ENCODE data around the gene PER1.
"Not testable (repeated sequence)": the region's sequence is repeated elsewhere in the genome, so short reads cannot be mapped to it uniquely, and the experiment has no call there.

PER1 gene

GRCh38 chr17:8176197-8176940, 24.2 kb upstream of the PER1 start, which contains the start of gene TMEM107:
TSS of gene TMEM107 (minus strand) at chr17:8176380. CDS start at chr17:8176286, 94 bp downstream.
- Mint-ChIP-seq H3K27ac (peak within 1 kb of the TSS; percentile 80), H3K9me3 (no peaks in the 10 kb centered on the region), H3K36me3 (no peaks in the 10 kb centered on the region), H3K4me3 (peak within 1 kb of the TSS; percentile 92), H3K4me1 (peaks cover 37% of the 10 kb centered on the region), H3K27me3 (no peaks in the 10 kb centered on the region)
- DNase-seq (ENCODE audit: low spot score in 2 of 2) (peak; percentile 79 to 81), ATAC-seq (ENCODE audit: low read depth) (peak; percentile 48)

DNA sequence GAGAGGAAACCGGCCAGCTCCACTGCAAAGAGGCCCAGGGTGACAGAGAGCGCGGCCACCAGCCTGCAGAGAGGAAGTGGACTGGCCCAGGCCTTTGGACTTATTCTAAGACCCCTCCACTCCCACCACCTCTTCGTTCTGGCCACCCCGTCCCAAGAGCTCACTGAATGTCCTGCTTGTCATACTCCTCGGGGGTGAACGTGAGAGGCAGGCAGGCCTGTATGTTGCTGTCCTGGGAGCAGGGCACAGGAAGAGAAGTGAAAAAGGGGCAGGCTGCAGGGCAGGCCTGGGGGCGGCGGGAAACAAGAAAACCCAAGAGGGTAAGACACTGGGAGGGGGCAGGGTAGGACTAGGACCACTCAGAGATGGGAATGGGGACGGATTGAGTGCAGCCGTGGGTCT, 23.6 kb upstream of the PER1 start:
- DNase-seq (ENCODE audit: low spot score in 2 of 2) = no peak
- ATAC-seq (ENCODE audit: low read depth) = no peak
- Mint-ChIP-seq H3K9me3 (no peaks in the 10 kb centered on the region), H3K36me3 (no peaks in the 10 kb centered on the region), H3K27ac (peak overlapping the region; percentile 80), H3K4me1 (peaks cover 34% of the 10 kb centered on the region), H3K27me3 (no peaks in the 10 kb centered on the region), H3K4me3 (peak overlapping the region; percentile 92)

GRCh38 chr17:8173871-8174322, 21.7 kb upstream of the PER1 start:
- no peaks in the 10 kb centered on the region for H3K36me3 Mint-ChIP-seq
- no peaks in the 10 kb centered on the region for H3K27me3 Mint-ChIP-seq
- peak overlapping the region; percentile 92 for H3K4me3 Mint-ChIP-seq
- H3K27ac Mint-ChIP-seq = peak overlapping the region; percentile 100
- H3K4me1 Mint-ChIP-seq = peaks cover 33% of the 10 kb centered on the region
- DNase-seq (ENCODE audit: low spot score in 2 of 2) (no peak), ATAC-seq (ENCODE audit: low read depth) (no peak)
- H3K9me3 Mint-ChIP-seq = no peaks in the 10 kb centered on the region

DNA sequence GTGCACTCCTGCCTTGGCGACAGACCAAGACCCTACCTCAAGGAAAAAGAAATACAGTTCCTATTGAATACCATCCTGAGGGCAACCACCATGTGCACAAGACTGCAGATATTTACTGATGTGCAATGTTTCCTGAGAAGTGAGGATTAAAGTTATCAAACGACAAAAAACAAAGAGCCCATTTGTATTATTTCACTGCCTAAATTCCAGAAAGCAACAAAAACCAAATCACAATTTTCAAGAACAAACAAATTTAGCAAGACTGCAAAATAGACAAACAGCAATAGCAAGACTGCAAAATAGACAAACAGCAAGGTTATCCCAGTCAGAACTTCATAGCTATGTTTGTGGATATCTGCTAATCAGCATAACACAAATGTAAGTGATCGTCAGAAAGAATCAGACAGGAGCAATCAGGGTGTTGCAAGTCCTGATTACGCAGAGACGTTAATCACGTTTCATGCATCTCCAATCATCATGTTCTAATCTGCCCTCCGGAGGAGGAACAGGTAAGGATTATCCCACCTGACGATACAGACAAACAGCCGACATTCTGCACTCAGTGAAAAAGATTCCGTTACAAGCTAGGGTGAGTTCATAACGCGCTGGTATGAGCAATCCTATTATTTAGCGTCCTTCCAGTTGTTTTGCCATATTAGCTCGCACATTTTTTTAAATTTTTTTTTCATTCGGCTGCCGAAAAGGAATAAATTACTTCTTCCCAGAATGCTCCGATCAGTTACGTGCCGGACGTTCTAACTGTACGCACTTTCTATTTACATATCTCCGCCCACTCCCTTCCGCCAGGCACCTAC, 21.1 kb upstream of the PER1 start:
- Mint-ChIP-seq H3K9me3 (no peaks in the 10 kb centered on the region), H3K27me3 (no peaks in the 10 kb centered on the region), H3K36me3 (no peaks in the 10 kb centered on the region), H3K4me1 (peaks cover 33% of the 10 kb centered on the region), H3K27ac (peak overlapping the region; percentile 100), H3K4me3 (peak overlapping the region; percentile 92)
- DNase-seq (ENCODE audit: low spot score in 2 of 2) (peak; percentile 77 to 89), ATAC-seq (ENCODE audit: low read depth) (peak; percentile 82)

DNA sequence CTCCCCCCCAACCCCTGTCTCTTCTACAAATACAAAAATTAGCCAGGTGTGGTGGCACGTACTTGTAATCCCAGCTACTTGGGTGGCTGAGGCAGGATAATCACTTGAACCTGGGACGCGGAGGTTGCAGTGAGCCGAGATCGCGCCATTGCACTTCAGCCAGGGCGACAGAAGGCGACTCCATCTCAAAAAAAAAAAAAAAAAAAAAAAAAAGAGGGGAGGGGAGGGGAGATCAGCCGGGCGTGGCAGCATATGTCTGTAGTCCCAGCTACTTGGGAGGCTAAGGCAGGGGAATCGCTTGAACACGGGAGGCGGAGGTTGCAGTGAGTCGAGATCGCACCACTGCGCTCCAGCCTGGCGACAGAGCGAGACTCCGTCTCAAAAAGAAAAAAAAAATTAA, 18.0 kb upstream of the PER1 start:
- not testable (repeated sequence) for H3K36me3 Mint-ChIP-seq; DNase-seq (ENCODE audit: low spot score in 2 of 2); H3K4me3 Mint-ChIP-seq; H3K27ac Mint-ChIP-seq; ATAC-seq (ENCODE audit: low read depth); H3K27me3 Mint-ChIP-seq; H3K9me3 Mint-ChIP-seq
- peaks cover 21% of the 10 kb centered on the region for H3K4me1 Mint-ChIP-seq

DNA sequence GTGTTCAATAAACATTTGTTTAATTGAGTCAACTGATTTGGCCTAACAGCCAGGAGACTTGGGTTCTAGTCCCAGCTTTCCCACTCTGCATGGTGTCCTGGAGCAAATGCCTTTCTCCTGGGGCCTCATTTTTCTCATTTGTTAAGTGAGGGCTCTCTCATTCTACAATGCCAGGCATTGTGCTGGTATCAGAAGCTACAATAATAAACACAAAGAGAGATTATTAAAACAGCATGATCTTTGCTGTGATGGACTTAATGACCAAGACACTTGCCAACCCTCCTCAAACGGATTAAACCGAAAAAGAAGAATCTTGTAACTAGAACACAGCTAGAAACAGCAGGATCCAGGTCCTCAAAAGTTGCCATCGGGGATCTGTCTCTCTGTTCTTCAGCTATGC, 15.3 kb upstream of the PER1 start:
- H3K27ac Mint-ChIP-seq = no peak overlapping the region
- ATAC-seq (ENCODE audit: low read depth) (no peak), DNase-seq (ENCODE audit: low spot score in 2 of 2) (no peak)
- H3K4me3 Mint-ChIP-seq = no peak overlapping the region
- H3K36me3 Mint-ChIP-seq = no peaks in the 10 kb centered on the region
- H3K9me3 Mint-ChIP-seq = no peaks in the 10 kb centered on the region
- no peaks in the 10 kb centered on the region for H3K27me3 Mint-ChIP-seq
- H3K4me1 Mint-ChIP-seq = peaks cover 12% of the 10 kb centered on the region

GRCh38 chr17:8166731-8167130, 14.5 kb upstream of the PER1 start:
- H3K27ac Mint-ChIP-seq = no peak overlapping the region
- peaks cover 12% of the 10 kb centered on the region for H3K4me1 Mint-ChIP-seq
- no peaks in the 10 kb centered on the region for H3K9me3 Mint-ChIP-seq
- H3K4me3 Mint-ChIP-seq = no peak overlapping the region
- no peaks in the 10 kb centered on the region for H3K36me3 Mint-ChIP-seq
- no peaks in the 10 kb centered on the region for H3K27me3 Mint-ChIP-seq
- ATAC-seq (ENCODE audit: low read depth) = no peak
- DNase-seq (ENCODE audit: low spot score in 2 of 2) = no peak

- no peak for DNase-seq (ENCODE audit: low spot score in 2 of 2)
- no peak for ATAC-seq (ENCODE audit: low read depth)
- no peak overlapping the region for H3K4me3 Mint-ChIP-seq
- H3K27ac Mint-ChIP-seq = no peak overlapping the region
- peaks cover 10% of the 10 kb centered on the region for H3K36me3 Mint-ChIP-seq
- H3K9me3 Mint-ChIP-seq = no peaks in the 10 kb centered on the region
- peaks cover 31% of the 10 kb centered on the region for H3K4me1 Mint-ChIP-seq
- H3K27me3 Mint-ChIP-seq = no peaks in the 10 kb centered on the region
Measured at GRCh38 chr17:8164815-8165131, 12.6 kb upstream of the PER1 start.

DNA sequence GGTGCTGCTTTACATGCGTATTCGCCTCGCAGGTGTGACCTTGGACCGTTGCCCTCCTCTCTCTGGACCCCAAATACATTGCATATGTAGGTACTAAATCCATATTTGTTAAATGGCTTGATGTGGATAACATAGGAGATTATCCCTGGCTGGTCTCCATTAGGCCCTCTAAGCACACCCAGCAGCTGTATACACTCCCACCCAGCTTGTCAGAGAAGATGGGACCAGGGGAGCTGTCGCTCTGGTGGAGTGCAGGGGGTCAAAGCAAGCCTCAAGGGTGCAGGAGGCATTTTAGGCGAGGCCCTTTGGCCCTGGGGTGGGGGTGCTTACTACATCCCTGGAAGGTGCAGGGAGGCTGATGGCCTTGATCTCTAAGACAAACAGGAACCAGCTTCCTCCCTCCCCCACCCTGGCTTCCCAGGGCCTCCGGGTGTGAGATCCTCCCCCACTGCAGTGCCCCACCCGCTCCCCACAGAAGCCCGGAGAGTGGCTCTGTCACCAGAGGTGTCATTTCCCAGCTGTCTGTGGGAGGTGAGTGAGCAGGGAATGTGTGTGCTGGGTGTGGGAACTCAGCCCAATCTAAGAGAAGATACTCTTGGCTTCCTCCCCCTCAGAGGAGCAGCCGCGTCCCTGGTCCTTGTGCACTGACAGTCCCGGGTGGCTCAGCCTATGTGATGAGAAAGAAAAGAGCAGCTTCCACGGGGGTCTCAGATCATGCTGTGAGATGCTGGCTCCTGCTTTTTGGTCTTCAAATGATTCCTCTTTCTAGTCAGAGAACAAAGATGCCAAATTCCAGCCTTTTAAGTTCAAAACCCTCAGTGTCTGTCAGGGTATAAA, 12.0 kb upstream of the PER1 start:
- Mint-ChIP-seq H3K36me3 (peaks cover 10% of the 10 kb centered on the region), H3K4me1 (peaks cover 33% of the 10 kb centered on the region), H3K27ac (peak overlapping the region; percentile 98), H3K9me3 (no peaks in the 10 kb centered on the region), H3K4me3 (peak overlapping the region; percentile 98), H3K27me3 (no peaks in the 10 kb centered on the region)
- DNase-seq (ENCODE audit: low spot score in 2 of 2) (peak in 1 of 2 donors; percentile 22), ATAC-seq (ENCODE audit: low read depth) (no peak)

DNA sequence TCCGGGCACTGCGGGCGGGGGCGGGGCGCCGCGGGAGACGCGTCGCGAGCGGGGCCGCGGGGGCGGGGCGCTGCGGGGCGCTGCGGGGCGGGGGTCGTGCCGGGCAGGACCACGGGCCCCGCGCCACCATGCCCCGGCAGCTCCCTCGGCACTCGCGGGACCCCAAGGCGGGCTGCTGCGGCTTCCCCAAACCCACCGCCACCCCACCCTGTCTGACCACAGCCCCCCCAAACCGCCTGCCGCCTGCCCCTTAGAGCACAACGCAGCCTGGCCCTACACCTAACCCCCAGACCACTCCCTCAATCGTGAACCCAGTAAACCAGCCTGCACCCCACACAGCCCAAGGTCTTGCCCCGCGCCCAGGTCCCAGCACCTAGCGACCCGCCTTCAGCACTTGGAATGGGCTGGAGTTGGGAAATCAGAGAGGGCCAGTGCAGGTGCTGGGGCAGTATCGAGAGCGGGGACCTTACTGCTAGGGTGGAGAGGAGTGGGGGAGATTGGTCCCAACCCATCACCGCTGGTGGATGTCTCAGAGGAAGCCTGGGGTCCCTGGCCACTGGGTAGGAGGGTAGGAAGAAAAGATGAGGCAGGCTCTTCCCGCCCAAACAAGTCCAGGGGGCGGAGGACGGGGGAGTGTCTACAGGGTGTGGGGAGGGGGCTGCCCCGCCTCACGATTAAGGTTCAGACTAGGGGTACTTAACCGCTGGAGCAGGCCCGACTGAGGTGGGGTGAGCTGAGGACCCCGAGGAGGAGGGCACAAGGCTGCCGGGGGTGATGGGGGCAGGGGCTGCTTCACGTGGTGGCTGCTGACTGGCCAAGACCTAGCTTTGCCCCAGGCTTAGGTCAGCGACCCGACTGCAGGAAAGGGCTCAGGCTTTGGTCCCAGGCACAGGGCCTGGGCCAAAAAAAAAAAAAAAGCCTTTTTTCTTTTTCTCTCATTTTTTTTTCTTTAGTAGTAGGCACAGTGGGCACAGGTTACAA, 11.1 kb upstream of the PER1 start:
- H3K36me3 Mint-ChIP-seq = peaks cover 10% of the 10 kb centered on the region
- H3K27ac Mint-ChIP-seq = peak overlapping the region; percentile 98
- ATAC-seq (ENCODE audit: low read depth) (peak; percentile 16), DNase-seq (ENCODE audit: low spot score in 2 of 2) (peak in 1 of 2 donors; percentile 48)
- H3K4me1 Mint-ChIP-seq = peaks cover 38% of the 10 kb centered on the region
- H3K27me3 Mint-ChIP-seq = no peaks in the 10 kb centered on the region
- no peaks in the 10 kb centered on the region for H3K9me3 Mint-ChIP-seq
- H3K4me3 Mint-ChIP-seq = peak overlapping the region; percentile 98

DNA sequence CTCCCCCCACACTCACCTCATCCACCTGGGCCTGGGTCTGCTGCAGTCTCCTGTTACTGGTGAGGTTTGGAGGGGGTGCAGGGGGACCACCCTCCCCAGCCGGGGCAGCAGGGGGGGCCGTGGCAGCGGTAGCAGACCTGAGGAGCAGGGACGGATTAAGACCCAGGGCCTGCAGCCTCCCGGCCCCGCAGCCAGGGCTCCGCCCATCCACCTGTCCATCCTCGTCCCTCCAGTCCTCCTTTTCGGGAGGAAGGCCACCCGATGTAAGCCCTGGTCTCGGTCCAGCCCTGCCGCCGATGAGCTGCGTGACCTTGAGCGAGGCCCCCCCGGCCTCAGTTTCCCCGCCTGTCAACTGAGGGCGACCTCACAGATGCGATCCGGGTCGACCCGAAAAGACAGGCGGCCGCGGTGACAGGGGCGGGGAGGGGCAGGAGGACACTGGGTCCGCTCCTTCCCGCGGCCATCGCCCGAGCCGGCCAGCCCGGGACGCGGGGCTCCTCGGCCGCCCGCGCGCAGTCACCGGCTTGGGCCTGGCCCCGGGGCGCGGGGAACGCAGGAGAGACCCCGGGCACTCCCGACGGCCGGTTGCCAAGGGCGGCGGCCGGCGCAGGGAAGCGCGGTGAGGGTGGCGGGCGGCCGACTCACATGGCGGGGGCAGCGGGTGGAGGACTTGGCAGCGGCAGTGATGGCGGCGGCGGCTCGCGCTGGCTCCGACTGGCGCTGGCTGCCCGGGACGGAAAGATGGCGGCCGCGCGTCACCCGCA, 10.2 kb upstream of the PER1 start, which contains the start of gene VAMP2:
TSS of gene VAMP2 (minus strand) at position 716 of the 764 bp plus-strand sequence. CDS start at position 647, 69 bp downstream.
- peak within 1 kb of the TSS; percentile 98 for H3K4me3 Mint-ChIP-seq
- no peaks in the 10 kb centered on the region for H3K27me3 Mint-ChIP-seq
- peak within 1 kb of the TSS; percentile 98 for H3K27ac Mint-ChIP-seq
- ATAC-seq (ENCODE audit: low read depth) = peak; percentile 73
- H3K36me3 Mint-ChIP-seq = peaks cover 10% of the 10 kb centered on the region
- no peaks in the 10 kb centered on the region for H3K9me3 Mint-ChIP-seq
- peak; percentile 82 to 84 for DNase-seq (ENCODE audit: low spot score in 2 of 2)
- H3K4me1 Mint-ChIP-seq = peaks cover 38% of the 10 kb centered on the region
